ENCODE results near the gene RIC8A. TPM values are rescaled to one million over a fixed set of nuclear protein-coding genes. Genes with fewer than 3 reads are reported as not detected.

The RIC8A gene
- total and polyA plus RNA-seq, 2 donors, result 54.7 to 59.1 TPM

GRCh38 chr11:208181-208916 lies 841 bp downstream of the RIC8A start:
- Histone ChIP-seq H3K27ac (ENCODE audit: low read depth in 1 of 2, low read length in 1 of 2) (peak overlapping the region; percentile 99 to 100), H3K4me1 (ENCODE audit: control insufficient read depth in 2 of 2, insufficient read depth in 2 of 2, low read length in 2 of 2) (peaks cover 24 to 32% of the 10 kb centered on the region in 2 donors), H3K4me3 (ENCODE audit: low read length in 2 of 2) (peak overlapping the region; percentile 87 to 97), H3K27me3 (ENCODE audit: control insufficient read depth in 2 of 2, insufficient read depth in 1 of 2, low read length in 1 of 2) (peaks cover 0 to 2% of the 10 kb centered on the region in 2 donors), H3K9me3 (ENCODE audit: control insufficient read depth in 2 of 2, insufficient read depth in 1 of 2, low read length in 1 of 2) (no peaks in the 10 kb centered on the region), H3K36me3 (ENCODE audit: control insufficient read depth in 2 of 2, insufficient read depth in 2 of 2, low read length in 1 of 2) (peaks cover 60% of the 10 kb centered on the region in 2 donors)
- under 1% methylated on average over 57 of the region's 57 CpGs for WGBS
- DNase-seq (ENCODE audit: low read depth in 6 of 9, low spot score in 9 of 9), result peak; percentile 34 to 90 (median 73)

GRCh38 chr11:208917-209260 lies 1.4 kb downstream of the RIC8A start:
- H3K4me1 ChIP-seq (ENCODE audit: control insufficient read depth in 2 of 2, insufficient read depth in 2 of 2, low read length in 2 of 2), result peaks cover 24 to 30% of the 10 kb centered on the region in 2 donors
- peak overlapping the region; percentile 87 to 97 for H3K4me3 ChIP-seq (ENCODE audit: low read length in 2 of 2)
- no peaks in the 10 kb centered on the region for H3K9me3 ChIP-seq (ENCODE audit: control insufficient read depth in 2 of 2, insufficient read depth in 1 of 2, low read length in 1 of 2)
- H3K27ac ChIP-seq (ENCODE audit: low read depth in 1 of 2, low read length in 1 of 2), result peak overlapping the region; percentile 66 to 100
- under 1% methylated on average over 26 of the region's 26 CpGs for WGBS
- peaks cover 58 to 61% of the 10 kb centered on the region in 2 donors for H3K36me3 ChIP-seq (ENCODE audit: control insufficient read depth in 2 of 2, insufficient read depth in 2 of 2, low read length in 1 of 2)
- no peak for DNase-seq (ENCODE audit: low read depth in 6 of 9, low spot score in 9 of 9)
- peaks cover 0 to 2% of the 10 kb centered on the region in 2 donors for H3K27me3 ChIP-seq (ENCODE audit: control insufficient read depth in 2 of 2, insufficient read depth in 1 of 2, low read length in 1 of 2)

- Histone ChIP-seq H3K27me3 (ENCODE audit: control insufficient read depth in 2 of 2, insufficient read depth in 1 of 2, low read length in 1 of 2) (peaks cover 0 to 2% of the 10 kb centered on the region in 2 donors), H3K27ac (ENCODE audit: low read depth in 1 of 2, low read length in 1 of 2) (peak overlapping the region in 1 of 2 donors; percentile 17), H3K9me3 (ENCODE audit: control insufficient read depth in 2 of 2, insufficient read depth in 1 of 2, low read length in 1 of 2) (no peaks in the 10 kb centered on the region), H3K36me3 (ENCODE audit: control insufficient read depth in 2 of 2, insufficient read depth in 2 of 2, low read length in 1 of 2) (peaks cover 58 to 61% of the 10 kb centered on the region in 2 donors), H3K4me3 (ENCODE audit: low read length in 2 of 2) (peak overlapping the region; percentile 87 to 97), H3K4me1 (ENCODE audit: control insufficient read depth in 2 of 2, insufficient read depth in 2 of 2, low read length in 2 of 2) (peaks cover 24 to 26% of the 10 kb centered on the region in 2 donors)
- no peak for DNase-seq (ENCODE audit: low read depth in 6 of 9, low spot score in 9 of 9)
- WGBS, result 79% methylated on average over 29 of the region's 29 CpGs
Observed at GRCh38 chr11:209275-210121, 2.0 kb downstream of the RIC8A start.

- no peak for DNase-seq (ENCODE audit: low read depth in 6 of 9, low spot score in 9 of 9)
- 95% methylated on average over 9 of the region's 9 CpGs for WGBS
- H3K4me3 ChIP-seq (ENCODE audit: low read length in 2 of 2), result no peak overlapping the region
Observed at GRCh38 chr11:210122-210802, 2.8 kb downstream of the RIC8A start.

GRCh38 chr11:210803-211180 lies 3.3 kb downstream of the RIC8A start:
- Histone ChIP-seq H3K4me3 (ENCODE audit: low read length in 2 of 2) (no peak overlapping the region), H3K27ac (ENCODE audit: low read depth in 1 of 2, low read length in 1 of 2) (no peak overlapping the region), H3K4me1 (ENCODE audit: control insufficient read depth in 2 of 2, insufficient read depth in 2 of 2, low read length in 2 of 2) (peaks cover 20 to 22% of the 10 kb centered on the region in 2 donors), H3K9me3 (ENCODE audit: control insufficient read depth in 2 of 2, insufficient read depth in 1 of 2, low read length in 1 of 2) (no peaks in the 10 kb centered on the region), H3K36me3 (ENCODE audit: control insufficient read depth in 2 of 2, insufficient read depth in 2 of 2, low read length in 1 of 2) (peaks cover 55 to 61% of the 10 kb centered on the region in 2 donors), H3K27me3 (ENCODE audit: control insufficient read depth in 2 of 2, insufficient read depth in 1 of 2, low read length in 1 of 2) (peaks cover 0 to 2% of the 10 kb centered on the region in 2 donors)
- 96% methylated on average over 5 of the region's 5 CpGs for WGBS
- DNase-seq (ENCODE audit: low read depth in 6 of 9, low spot score in 9 of 9), result no peak

More at GRCh38 chr11:210122-210802, 2.8 kb downstream of the RIC8A start:
- no peaks in the 10 kb centered on the region for H3K9me3 ChIP-seq (ENCODE audit: control insufficient read depth in 2 of 2, insufficient read depth in 1 of 2, low read length in 1 of 2)
- peaks cover 56 to 61% of the 10 kb centered on the region in 2 donors for H3K36me3 ChIP-seq (ENCODE audit: control insufficient read depth in 2 of 2, insufficient read depth in 2 of 2, low read length in 1 of 2)
- peaks cover 0 to 2% of the 10 kb centered on the region in 2 donors for H3K27me3 ChIP-seq (ENCODE audit: control insufficient read depth in 2 of 2, insufficient read depth in 1 of 2, low read length in 1 of 2)
- H3K27ac ChIP-seq (ENCODE audit: low read depth in 1 of 2, low read length in 1 of 2), result no peak overlapping the region
- peaks cover 24 to 26% of the 10 kb centered on the region in 2 donors for H3K4me1 ChIP-seq (ENCODE audit: control insufficient read depth in 2 of 2, insufficient read depth in 2 of 2, low read length in 2 of 2)

GRCh38 chr11:211295-211694 lies 3.8 kb downstream of the RIC8A start:
- Histone ChIP-seq H3K4me1 (ENCODE audit: control insufficient read depth in 2 of 2, insufficient read depth in 2 of 2, low read length in 2 of 2) (peaks cover 16 to 17% of the 10 kb centered on the region in 2 donors), H3K36me3 (ENCODE audit: control insufficient read depth in 2 of 2, insufficient read depth in 2 of 2, low read length in 1 of 2) (peaks cover 60 to 63% of the 10 kb centered on the region in 2 donors), H3K27me3 (ENCODE audit: control insufficient read depth in 2 of 2, insufficient read depth in 1 of 2, low read length in 1 of 2) (peaks cover 0 to 2% of the 10 kb centered on the region in 2 donors), H3K27ac (ENCODE audit: low read depth in 1 of 2, low read length in 1 of 2) (no peak overlapping the region), H3K4me3 (ENCODE audit: low read length in 2 of 2) (no peak overlapping the region), H3K9me3 (ENCODE audit: control insufficient read depth in 2 of 2, insufficient read depth in 1 of 2, low read length in 1 of 2) (no peaks in the 10 kb centered on the region)
- DNase-seq (ENCODE audit: low read depth in 6 of 9, low spot score in 9 of 9), result no peak
- 97% methylated on average over 5 of the region's 5 CpGs for WGBS

- no peaks in the 10 kb centered on the region for H3K9me3 ChIP-seq (ENCODE audit: control insufficient read depth in 2 of 2, insufficient read depth in 1 of 2, low read length in 1 of 2)
- peaks cover 61 to 63% of the 10 kb centered on the region in 2 donors for H3K36me3 ChIP-seq (ENCODE audit: control insufficient read depth in 2 of 2, insufficient read depth in 2 of 2, low read length in 1 of 2)
- no peak overlapping the region for H3K4me3 ChIP-seq (ENCODE audit: low read length in 2 of 2)
- peaks cover 0 to 2% of the 10 kb centered on the region in 2 donors for H3K27me3 ChIP-seq (ENCODE audit: control insufficient read depth in 2 of 2, insufficient read depth in 1 of 2, low read length in 1 of 2)
- H3K4me1 ChIP-seq (ENCODE audit: control insufficient read depth in 2 of 2, insufficient read depth in 2 of 2, low read length in 2 of 2), result peaks cover 13 to 14% of the 10 kb centered on the region in 2 donors
- no peak for DNase-seq (ENCODE audit: low read depth in 6 of 9, low spot score in 9 of 9)
- 98% methylated on average over 9 of the region's 9 CpGs for WGBS
- H3K27ac ChIP-seq (ENCODE audit: low read depth in 1 of 2, low read length in 1 of 2), result no peak overlapping the region
Observed at GRCh38 chr11:211741-212140, 4.2 kb downstream of the RIC8A start.

- Histone ChIP-seq H3K36me3 (ENCODE audit: control insufficient read depth in 2 of 2, insufficient read depth in 2 of 2, low read length in 1 of 2) (peaks cover 61 to 63% of the 10 kb centered on the region in 2 donors), H3K9me3 (ENCODE audit: control insufficient read depth in 2 of 2, insufficient read depth in 1 of 2, low read length in 1 of 2) (no peaks in the 10 kb centered on the region), H3K27ac (ENCODE audit: low read depth in 1 of 2, low read length in 1 of 2) (no peak overlapping the region), H3K4me1 (ENCODE audit: control insufficient read depth in 2 of 2, insufficient read depth in 2 of 2, low read length in 2 of 2) (peaks cover 12 to 13% of the 10 kb centered on the region in 2 donors), H3K27me3 (ENCODE audit: control insufficient read depth in 2 of 2, insufficient read depth in 1 of 2, low read length in 1 of 2) (peaks cover 0 to 2% of the 10 kb centered on the region in 2 donors), H3K4me3 (ENCODE audit: low read length in 2 of 2) (no peak overlapping the region)
- no peak for DNase-seq (ENCODE audit: low read depth in 6 of 9, low spot score in 9 of 9)
- WGBS, result 97% methylated on average over 17 of the region's 17 CpGs
Observed at GRCh38 chr11:212150-213100, 4.9 kb downstream of the RIC8A start.

All from thymus (tissue), 11 donors.